GM19324 (cell line): ENCODE results near the gene BIN1.

Source experiments
- ATAC-seq: cut with Tn5 transposase; IDR thresholded peaks from one replicate; pipeline ENCODE4 v1.9.1; 2021; ENCODE audit warnings: mild to moderate bottlenecking, moderate library complexity; ENCODE audit not compliant: unreplicated experiment, low FRiP score

The BIN1 gene

GRCh38 chr2:127093648-127094210, 13.2 kb downstream of the BIN1 start:
- no peak for ATAC-seq

- ATAC-seq, result no peak
Observed at GRCh38 chr2:127092901-127093516, 13.9 kb downstream of the BIN1 start.

DNA sequence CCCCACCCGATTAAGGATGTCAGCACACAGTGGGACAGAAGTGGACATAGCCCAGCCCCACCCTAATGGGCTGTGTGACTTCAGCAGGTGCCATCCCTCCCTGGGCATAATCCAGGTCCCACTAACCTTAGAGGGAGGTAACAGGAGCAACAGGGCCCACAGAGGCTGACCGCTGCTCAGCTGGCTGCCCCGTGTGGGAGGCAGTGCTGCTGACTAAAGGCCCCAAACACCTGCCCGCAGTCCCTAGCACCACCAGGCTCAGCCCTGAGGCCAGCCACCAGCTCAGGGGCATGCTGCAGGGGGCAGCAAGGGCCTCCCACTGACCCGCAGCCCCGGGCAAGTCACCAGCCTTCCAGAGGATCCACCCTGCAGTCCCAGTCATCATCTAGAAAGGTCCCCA, 14.6 kb downstream of the BIN1 start:
- no peak for ATAC-seq

DNA sequence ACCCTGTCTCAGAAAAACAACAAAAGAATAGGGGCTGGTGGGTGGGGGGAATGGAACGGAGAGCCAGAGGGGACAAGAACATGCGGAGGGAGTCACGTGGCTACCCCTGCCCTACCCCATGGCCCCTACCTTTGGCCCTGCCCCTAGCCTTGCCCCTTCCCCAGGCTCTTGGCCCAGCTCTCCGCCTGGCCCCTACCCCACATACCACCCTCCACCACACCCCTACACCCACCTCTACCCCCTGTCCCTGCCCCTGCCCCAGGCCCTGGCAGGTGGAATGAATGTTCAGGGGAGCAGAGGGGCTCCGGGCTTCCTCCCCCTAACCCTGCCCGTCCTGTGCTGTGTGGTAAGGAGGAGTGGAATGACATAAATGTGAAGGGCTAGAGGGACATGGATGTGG, 15.1 kb downstream of the BIN1 start:
- ATAC-seq, result no peak

GRCh38 chr2:127091148-127091547, 15.8 kb downstream of the BIN1 start:
- ATAC-seq, result no peak

DNA sequence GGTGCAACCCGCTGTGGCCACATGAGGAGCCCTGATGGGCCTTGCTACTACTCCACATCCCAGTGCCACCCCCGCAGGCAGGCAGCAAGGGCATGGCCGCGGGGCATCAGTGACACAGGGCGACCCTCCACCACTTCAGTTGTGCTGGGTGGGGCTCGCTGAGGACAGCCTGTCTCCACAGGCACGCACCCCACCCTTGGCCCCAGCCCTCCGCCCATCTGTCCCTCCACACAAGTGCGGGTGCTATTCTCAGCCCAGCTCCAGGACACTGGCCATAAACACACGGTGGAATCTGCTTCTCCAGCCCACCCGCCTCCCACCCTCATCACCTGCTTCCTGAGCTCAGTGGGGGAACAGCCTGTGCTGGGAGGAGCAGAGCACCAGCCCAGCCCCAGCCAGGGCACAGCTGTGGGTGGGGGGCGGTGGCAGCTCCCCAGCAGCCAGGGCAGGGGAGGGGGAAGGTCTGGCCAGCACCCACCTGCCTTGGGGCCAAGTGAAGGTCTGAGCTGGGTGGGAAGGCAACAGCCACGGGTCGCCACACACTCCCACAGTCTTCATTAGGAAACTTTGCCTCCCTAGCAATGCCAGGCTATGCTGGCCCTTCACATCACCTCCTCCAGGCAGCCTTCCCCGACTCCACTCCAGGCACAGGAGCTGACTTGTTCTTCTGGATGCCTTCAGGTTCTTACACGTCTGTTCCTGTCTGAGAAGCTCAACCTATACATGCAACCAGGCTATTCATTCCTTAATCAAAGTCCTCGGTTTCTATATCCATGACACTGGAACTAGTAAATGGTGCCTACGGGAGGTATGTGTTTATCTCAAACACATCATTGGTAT, 16.5 kb downstream of the BIN1 start:
- ATAC-seq, result no peak

DNA sequence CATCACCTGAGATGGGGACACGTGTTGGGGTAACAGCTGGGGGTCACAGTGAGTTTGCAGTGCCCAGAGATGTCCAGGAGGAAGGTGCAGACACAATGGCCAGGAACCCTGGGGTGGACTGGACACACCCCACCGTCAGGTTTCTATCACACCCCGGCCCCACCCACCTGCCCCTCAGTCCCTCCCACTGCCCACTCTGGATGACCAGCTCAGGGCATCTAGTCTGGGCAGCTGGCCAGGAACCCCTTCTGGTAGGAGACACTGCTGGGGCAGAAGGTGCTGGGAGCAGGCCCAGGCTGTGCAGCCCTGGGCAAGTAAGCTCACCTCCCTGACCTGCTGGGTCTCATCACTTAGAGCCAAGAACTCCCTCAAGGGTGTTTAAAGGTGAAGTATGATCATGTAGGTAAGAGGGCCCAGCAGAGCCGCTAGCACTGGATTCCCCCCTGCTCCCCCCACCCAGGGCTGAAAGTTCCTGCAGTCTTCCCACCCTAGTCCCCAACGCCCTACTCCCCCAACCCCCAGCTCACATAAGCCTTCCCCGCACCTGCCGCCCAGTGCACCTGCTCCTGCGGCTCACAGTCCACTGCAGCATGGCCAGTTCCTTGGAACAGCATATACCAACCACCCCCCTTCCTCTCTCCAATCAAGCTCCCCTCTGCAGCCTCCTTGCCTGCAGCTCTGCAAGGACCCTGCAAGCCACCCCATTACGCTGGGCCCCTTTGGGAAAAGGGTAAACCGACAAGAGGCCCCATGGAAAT, 17.3 kb downstream of the BIN1 start:
- ATAC-seq, result no peak

GRCh38 chr2:127088706-127089105, 18.2 kb downstream of the BIN1 start:
- ATAC-seq, result no peak

- ATAC-seq, result no peak
Observed at GRCh38 chr2:127087791-127088495, 19.0 kb downstream of the BIN1 start.

DNA sequence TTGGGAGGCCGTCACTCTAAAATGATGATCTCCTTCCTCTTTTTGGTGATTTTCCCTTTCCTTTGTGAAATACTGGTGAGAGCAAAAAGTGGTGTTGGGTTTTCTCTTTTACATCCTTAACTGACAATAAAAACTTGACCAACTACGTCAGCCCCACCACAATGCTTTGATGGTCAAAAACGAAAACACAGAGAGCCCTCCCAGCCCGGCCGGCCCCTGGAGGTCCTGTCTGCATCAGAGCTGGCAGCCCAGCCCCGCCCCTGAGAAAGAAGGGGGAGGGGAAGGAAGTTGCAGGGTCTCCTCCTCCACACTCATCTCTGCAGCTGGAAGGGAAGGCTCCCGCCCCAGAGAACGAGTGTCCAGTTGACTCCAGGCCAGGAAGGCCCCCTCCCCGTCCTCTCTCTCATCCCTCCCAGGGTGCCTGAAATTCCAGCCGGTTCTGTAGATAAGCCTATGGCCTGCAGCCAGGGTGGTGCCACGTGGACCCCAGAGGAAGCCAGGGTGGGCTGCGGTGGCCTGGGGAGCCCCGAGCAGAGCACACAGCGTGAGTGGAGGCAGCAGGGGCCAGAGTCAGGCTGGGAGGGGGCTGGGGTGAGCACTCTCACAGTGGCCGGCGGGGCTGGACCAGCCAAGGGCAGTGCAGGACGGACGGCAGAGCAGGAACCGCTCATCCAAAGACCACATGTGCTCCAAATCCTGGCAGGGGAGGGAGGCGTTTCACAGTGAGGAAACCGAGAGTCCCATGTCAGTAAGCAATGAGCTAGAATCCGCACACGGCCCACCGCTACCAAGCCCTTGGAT, 19.8 kb downstream of the BIN1 start:
- peak; percentile 75 for ATAC-seq

GRCh38 chr2:127085317-127085681, 21.7 kb downstream of the BIN1 start:
- ATAC-seq, result no peak

DNA sequence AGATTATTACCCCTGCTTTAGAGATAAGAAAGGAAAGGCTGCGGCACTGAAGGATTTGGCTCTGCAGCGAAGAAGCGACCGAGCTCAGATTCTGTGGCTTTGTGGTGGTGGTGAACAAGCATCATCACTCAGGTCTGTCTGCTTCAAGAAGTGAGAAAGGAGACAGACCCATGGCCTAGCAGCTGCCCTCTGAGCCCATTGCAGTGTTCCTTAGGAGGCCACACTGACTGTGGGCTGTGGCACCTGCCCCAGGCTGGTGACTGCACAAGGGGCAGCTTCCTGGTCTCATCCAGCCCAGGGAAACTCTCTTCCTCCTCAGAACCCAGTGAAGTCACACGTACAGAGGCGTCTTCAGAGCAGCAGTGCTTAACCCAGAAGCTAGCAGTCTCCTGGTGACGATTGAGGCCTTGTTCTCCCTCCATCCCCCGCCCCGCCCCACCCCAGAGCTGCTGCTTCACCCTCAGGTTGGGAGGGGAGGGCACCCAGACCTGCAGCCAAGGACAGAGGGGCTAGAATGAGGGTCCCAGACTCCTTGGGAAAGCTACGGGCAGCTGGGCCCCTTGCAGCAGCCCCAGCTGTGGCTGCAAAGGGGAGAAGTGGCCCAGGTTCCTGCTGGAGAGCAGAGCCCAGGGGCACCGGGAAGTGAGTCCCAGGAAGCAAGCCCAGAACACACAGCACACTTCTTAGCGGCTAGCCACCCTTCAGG, 22.2 kb downstream of the BIN1 start:
- no peak for ATAC-seq

- ATAC-seq, result no peak
Observed at GRCh38 chr2:127083819-127084503, 23.0 kb downstream of the BIN1 start.

DNA sequence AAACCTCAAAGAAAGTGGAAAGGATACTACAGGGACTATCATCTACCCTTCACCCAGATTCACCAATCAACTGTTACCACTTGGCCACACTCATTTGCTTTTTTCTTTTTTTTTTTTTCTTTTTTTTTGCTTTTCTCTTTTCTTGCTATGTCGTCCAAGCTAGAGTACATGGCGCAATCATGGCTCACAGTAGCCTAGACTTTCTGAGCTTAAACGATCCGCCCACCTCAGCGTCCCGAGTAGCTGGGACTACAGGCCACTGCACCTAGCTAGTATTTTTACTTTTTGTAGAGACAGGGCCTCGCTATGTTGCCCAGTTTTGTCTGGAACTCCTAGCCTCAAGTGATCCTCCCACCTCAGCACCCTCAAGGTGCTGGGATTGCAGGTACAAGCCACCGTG, 24.0 kb downstream of the BIN1 start:
- ATAC-seq, result no peak

- peak; percentile 51 for ATAC-seq
Observed at GRCh38 chr2:127081826-127082633, 24.9 kb downstream of the BIN1 start.

DNA sequence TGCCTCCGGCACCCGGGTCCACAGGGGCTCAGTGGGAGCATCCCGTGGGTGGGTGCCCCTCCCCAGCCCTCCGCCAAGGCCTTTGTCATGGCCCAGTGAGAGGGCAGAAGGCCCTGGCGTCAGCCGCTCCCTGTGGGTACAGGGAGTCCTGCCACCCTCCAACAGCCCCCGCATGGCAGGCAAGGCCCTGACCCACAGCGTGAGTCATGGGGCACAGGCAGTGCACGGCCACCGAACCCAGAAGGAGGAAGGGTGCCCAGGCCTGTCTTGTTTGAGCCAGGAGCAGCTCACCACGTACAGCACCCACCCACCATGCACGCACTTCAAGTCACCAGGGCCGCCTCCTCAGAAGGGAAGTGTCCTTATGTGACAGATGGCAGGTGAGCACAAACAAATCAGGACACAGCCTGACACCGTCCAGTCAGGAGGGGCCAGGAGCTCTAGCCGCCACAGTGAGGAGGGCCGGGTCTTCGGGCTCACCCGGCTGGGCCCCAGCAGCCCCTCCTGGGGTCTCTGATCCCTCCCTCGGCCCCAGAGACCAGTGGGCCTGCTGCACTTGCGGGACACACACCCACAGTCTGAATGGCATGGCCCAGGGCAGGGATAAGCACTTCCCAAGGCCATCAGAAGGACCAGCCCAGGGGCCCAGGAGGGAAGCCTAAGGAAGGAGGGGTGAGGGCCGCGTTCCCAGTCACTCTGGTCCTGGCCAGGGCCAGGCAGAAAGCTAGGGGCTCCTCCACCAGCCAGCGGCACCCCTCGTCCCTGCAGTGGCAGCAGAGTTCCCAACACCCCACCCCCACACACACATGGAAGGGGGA, 25.8 kb downstream of the BIN1 start:
- ATAC-seq, result peak; percentile 46
